Muscle of leg (tissue), 11 donors: ENCODE data around the gene SDK2. TPM values are rescaled to one million over a fixed set of nuclear protein-coding genes. Genes with fewer than 3 reads are reported as not detected.

ENCODE experiments used
- DNase-seq: peaks from one replicate; pipeline ENCODE4 v3.0.0; 2013
- H3K27ac ChIP-seq: one replicate; pipeline ENCODE4 v1.5.1; 2013; ENCODE audit warnings: mild to moderate bottlenecking, low read length, control low read depth
- H3K27me3 ChIP-seq: one replicate; pipeline ENCODE4 v1.6.1; 2013; ENCODE audit warnings: low read length; ENCODE audit not compliant: control insufficient read depth, insufficient read depth
- H3K36me3 ChIP-seq: one replicate; pipeline ENCODE4 v1.6.1; 2013; ENCODE audit warnings: low read length; ENCODE audit not compliant: control insufficient read depth, insufficient read depth
- H3K4me1 ChIP-seq: one replicate; pipeline ENCODE4 v1.6.1; 2013; ENCODE audit warnings: low read length; ENCODE audit not compliant: control insufficient read depth, insufficient read depth
- H3K4me3 ChIP-seq: one replicate; pipeline ENCODE4 v1.5.1; 2013; ENCODE audit warnings: low read length, control low read depth
- H3K9me3 ChIP-seq: replicated peaks from 2 replicates; pipeline ENCODE4 v1.6.1; 2013; ENCODE audit warnings: low read depth, low read length; ENCODE audit not compliant: control insufficient read depth
- WGBS: methylation state at CpG from one replicate; pipeline ENCODE4 v1.1.5; 2013; ENCODE audit warnings: missing lambda C conversion rate; ENCODE audit not compliant: insufficient coverage; 5-methylcytosine and 5-hydroxymethylcytosine counted together
- polyA plus RNA-seq, 8 donors: library from polyadenylated mRNA; unstranded; fragments of 120-200 nt; gene quantifications; one replicate each; pipeline versions ENCODE4 v1.2.1 to v1.2.3, GENCODE V29; 2013; ENCODE audit warnings: inconsistent platforms in 1 of 8, low replicate concordance in 1 of 8; ENCODE audit not compliant: insufficient read length in 8 of 8, insufficient read depth in 1 of 8
- total RNA-seq: library from RNA; stranded (reverse); fragments of 120-200 nt; gene quantifications from one replicate; pipeline ENCODE4 v1.2.4, GENCODE V29; 2013

SDK2 gene
- total and polyA plus RNA-seq, 9 donors, result 18.2 to 40.6 (median 25.8) TPM

GRCh38 chr17:73580073-73580710 lies 64.1 kb downstream of the SDK2 start:
- H3K36me3 ChIP-seq, result no peaks in the 10 kb centered on the region
- no peak overlapping the region for H3K4me3 ChIP-seq
- no peaks in the 10 kb centered on the region for H3K9me3 ChIP-seq
- no peaks in the 10 kb centered on the region for H3K4me1 ChIP-seq
- WGBS, result 85% methylated on average over 12 of the region's 12 CpGs
- H3K27me3 ChIP-seq, result no peaks in the 10 kb centered on the region
- no peak for DNase-seq
- no peak overlapping the region for H3K27ac ChIP-seq

- H3K9me3 ChIP-seq, result no peaks in the 10 kb centered on the region
- no peaks in the 10 kb centered on the region for H3K4me1 ChIP-seq
- peaks cover 2% of the 10 kb centered on the region for H3K27me3 ChIP-seq
- no peak for DNase-seq
- no peaks in the 10 kb centered on the region for H3K36me3 ChIP-seq
- H3K27ac ChIP-seq, result no peak overlapping the region
- no peak overlapping the region for H3K4me3 ChIP-seq
- WGBS, result 54% methylated on average over 2 of the region's 6 CpGs
Observed at GRCh38 chr17:73576556-73577098, 67.6 kb downstream of the SDK2 start.

DNA sequence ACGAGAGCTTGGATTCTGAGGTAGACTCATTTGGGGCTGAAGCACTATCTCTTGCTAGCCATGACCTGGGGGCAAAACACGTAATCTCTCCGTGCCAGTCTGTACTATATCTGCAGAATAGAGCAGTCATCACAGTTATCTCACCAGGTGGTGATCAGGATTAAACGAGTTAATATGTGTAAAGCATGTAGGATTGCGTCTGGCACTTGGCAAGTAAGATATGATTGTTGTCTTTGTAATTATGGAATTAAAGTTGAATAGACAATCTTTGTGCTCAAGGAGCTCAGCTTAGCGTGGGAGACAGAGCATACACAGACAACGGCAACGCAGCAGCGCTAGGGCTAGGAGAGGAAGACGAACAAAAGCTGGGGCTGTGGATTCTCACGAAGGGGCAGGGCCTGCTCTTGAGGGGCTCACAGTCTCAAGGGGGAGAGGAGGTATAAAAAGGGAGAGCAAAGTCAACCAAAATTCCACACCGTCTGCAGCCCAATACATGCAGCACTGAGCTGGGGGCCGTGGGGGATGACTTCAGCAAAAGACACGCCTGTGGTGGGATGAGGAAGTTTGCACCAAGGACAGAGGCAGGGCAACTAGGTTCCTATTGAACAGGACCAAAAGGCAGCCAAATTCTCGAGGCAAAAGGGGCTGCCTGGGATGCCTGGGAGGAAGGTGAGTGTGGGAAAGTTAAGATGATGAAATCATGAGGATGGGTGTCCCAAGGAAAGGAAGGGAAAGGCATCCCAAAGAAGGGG lies 68.6 kb downstream of the SDK2 start:
- Histone ChIP-seq H3K27ac (no peak overlapping the region), H3K27me3 (peaks cover 5% of the 10 kb centered on the region), H3K4me1 (no peaks in the 10 kb centered on the region), H3K9me3 (no peaks in the 10 kb centered on the region), H3K4me3 (no peak overlapping the region), H3K36me3 (no peaks in the 10 kb centered on the region)
- no peak for DNase-seq
- WGBS, result 74% methylated on average over 12 of the region's 15 CpGs

DNA sequence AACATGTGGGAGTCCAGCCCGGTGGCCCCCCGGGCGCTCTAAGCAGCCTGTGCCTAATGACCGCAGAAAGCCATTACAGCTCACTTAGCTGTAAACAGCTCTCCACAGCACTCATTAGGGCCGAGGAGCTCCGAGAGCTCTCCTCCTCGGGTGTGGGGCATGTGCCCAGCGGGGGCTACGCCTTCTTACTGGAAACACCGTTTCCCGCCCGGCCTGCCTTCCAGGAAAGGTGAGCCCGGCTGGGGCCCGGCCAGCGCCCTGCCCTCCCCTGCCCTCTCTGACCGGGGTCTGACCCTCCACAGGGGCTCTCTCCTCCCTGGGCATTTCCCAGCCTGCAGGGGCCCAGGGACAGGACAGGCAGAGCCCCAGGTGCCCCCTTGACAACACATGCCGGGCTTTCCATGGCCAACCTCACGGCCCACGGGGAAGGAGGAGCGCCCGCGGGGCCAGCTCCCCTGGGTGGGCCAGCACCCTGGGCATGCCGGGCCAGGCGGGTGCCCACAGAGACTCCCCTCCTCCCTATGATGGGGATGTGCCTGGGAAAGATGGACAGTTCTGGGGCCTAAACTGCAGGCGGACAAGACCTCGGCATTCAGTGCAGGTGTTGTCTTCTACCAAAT lies 72.6 kb downstream of the SDK2 start:
- Histone ChIP-seq H3K36me3 (no peaks in the 10 kb centered on the region), H3K9me3 (no peaks in the 10 kb centered on the region), H3K4me1 (no peaks in the 10 kb centered on the region), H3K27me3 (peaks cover 5% of the 10 kb centered on the region), H3K4me3 (no peak overlapping the region), H3K27ac (no peak overlapping the region)
- DNase-seq, result no peak
- WGBS, result 50% methylated on average over 18 of the region's 26 CpGs

DNA sequence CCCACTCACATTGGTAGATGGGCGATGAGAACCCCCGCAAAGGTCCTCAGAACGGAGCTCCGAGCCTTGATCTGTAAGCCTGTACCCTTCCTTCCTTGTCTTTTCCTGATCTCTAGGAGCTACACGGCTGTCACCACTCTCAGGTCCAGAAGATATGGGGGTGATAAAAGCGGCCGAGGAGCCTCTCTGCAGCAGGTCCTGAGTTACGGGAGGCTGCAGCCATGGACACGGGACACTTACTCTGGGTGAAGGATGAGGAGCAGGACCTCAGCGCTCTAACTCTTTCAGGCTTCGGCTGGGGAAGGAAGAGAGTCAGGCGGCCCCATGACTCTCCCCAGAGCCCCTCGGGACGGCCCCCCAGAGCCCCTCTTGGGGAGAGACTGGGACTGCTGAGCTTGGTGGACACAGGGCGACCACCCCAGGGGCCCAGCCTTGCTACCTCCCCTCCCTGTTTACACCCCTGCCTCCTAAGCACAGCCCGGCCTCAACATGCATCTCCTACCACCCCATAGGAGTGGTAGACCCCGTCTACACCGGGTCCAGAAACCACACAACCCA lies 74.4 kb downstream of the SDK2 start:
- Histone ChIP-seq H3K36me3 (no peaks in the 10 kb centered on the region), H3K27me3 (peaks cover 5% of the 10 kb centered on the region), H3K4me3 (no peak overlapping the region), H3K4me1 (no peaks in the 10 kb centered on the region), H3K9me3 (no peaks in the 10 kb centered on the region), H3K27ac (no peak overlapping the region)
- no peak for DNase-seq
- 61% methylated on average over 8 of the region's 18 CpGs for WGBS

DNA sequence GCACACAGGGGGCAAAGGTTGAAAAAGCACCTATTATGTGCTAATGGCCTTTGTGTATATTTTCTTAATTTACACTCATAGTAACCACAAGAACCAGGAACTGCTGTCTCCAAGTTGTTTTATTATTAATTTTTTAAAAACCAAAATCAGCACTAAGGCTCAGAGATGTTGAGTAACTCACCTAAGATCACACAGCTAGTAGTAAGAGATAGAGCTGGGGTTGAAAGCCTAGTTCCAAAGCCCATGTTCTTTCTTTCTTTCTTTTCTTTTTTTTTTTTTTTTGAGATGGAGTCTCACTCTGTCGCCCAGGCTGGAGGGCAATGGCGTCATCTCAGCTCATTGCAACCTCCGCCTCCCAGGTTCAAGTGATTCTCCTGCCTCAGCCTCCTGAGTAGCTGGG lies 75.3 kb downstream of the SDK2 start:
- no peak overlapping the region for H3K4me3 ChIP-seq
- H3K27ac ChIP-seq, result no peak overlapping the region
- H3K27me3 ChIP-seq, result peaks cover 5% of the 10 kb centered on the region
- no peaks in the 10 kb centered on the region for H3K9me3 ChIP-seq
- WGBS, result 100% methylated on average over 1 of the region's 3 CpGs
- H3K36me3 ChIP-seq, result no peaks in the 10 kb centered on the region
- DNase-seq, result no peak
- no peaks in the 10 kb centered on the region for H3K4me1 ChIP-seq

GRCh38 chr17:73566905-73567782 lies 77.1 kb downstream of the SDK2 start:
- H3K27ac ChIP-seq, result no peak overlapping the region
- H3K27me3 ChIP-seq, result peaks cover 3% of the 10 kb centered on the region
- WGBS, result 64% methylated on average over 8 of the region's 11 CpGs
- no peaks in the 10 kb centered on the region for H3K4me1 ChIP-seq
- H3K4me3 ChIP-seq, result no peak overlapping the region
- no peak for DNase-seq
- no peaks in the 10 kb centered on the region for H3K9me3 ChIP-seq
- H3K36me3 ChIP-seq, result no peaks in the 10 kb centered on the region

DNA sequence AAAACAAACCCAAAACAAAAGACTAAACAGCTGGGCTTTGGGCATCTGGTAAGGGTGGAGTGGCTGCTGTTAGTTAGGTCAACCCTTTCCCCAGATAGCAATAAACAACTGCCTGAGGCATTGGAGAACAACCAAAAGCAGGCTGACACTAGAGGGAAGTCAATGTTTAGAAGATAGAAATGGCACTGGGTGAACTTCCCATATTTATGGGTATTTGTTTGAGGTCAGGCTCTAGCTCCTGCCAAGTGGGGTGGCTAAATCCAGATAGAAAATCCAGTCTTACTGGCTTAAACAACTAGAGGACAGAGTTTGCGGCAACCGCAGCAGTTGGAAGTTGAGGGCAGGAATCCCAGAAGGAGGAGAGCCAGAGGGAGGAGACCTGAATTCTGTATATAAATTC lies 79.4 kb downstream of the SDK2 start:
- WGBS, result no CpG with 5 or more reads among the region's 2 CpGs
- H3K4me1 ChIP-seq, result peaks cover 3% of the 10 kb centered on the region
- DNase-seq, result peak; percentile 29
- no peak overlapping the region for H3K27ac ChIP-seq
- H3K27me3 ChIP-seq, result no peaks in the 10 kb centered on the region
- no peak overlapping the region for H3K4me3 ChIP-seq
- H3K36me3 ChIP-seq, result no peaks in the 10 kb centered on the region
- no peaks in the 10 kb centered on the region for H3K9me3 ChIP-seq

DNA sequence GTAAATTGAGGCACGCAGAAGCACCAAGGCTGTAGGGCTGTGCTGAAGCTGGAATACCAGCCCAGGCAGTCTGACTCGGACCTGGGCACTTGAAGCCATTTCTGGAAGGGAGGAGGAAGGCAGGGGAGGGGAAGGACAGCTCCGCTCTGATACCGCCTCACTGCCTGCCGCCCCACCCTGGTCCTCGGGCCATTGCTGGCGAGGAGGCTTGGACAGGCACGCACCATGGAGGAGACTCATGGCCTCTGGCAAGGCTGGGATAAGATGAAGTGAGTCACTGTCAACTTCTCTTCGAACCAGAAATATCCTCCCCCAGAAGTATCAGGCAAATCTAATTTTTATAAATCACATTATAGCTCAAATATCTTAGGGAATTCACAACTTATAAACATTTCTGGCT lies 81.3 kb downstream of the SDK2 start:
- peaks cover 3% of the 10 kb centered on the region for H3K4me1 ChIP-seq
- H3K36me3 ChIP-seq, result no peaks in the 10 kb centered on the region
- WGBS, result 93% methylated on average over 2 of the region's 9 CpGs
- no peaks in the 10 kb centered on the region for H3K9me3 ChIP-seq
- no peaks in the 10 kb centered on the region for H3K27me3 ChIP-seq
- no peak overlapping the region for H3K27ac ChIP-seq
- no peak for DNase-seq
- no peak overlapping the region for H3K4me3 ChIP-seq
